Sigmoid colon (tissue), 4 donors: Measurements from ENCODE around the gene CPLX1.

Experiments used
- EP300 ChIP-seq, 4 donors: sonication (generic); formaldehyde crosslinking; IDR thresholded peaks; one replicate each; pipeline ENCODE4 v1.6.1; 2017; ENCODE audit warnings: antibody characterized with exemption in 4 of 4
- TF ChIP-seq, protein P1 (sequence below), 4 experiments: fragments of 450-650 bp in 3 of 4; fragments of 200-600 bp in 1 of 4; IDR thresholded peaks; one replicate each; pipeline ENCODE4 v1.5.1; 2016 to 2019; ENCODE audit warnings: antibody characterized with exemption in 4 of 4, mild to moderate bottlenecking in 3 of 4, moderate library complexity in 2 of 4

DNA sequence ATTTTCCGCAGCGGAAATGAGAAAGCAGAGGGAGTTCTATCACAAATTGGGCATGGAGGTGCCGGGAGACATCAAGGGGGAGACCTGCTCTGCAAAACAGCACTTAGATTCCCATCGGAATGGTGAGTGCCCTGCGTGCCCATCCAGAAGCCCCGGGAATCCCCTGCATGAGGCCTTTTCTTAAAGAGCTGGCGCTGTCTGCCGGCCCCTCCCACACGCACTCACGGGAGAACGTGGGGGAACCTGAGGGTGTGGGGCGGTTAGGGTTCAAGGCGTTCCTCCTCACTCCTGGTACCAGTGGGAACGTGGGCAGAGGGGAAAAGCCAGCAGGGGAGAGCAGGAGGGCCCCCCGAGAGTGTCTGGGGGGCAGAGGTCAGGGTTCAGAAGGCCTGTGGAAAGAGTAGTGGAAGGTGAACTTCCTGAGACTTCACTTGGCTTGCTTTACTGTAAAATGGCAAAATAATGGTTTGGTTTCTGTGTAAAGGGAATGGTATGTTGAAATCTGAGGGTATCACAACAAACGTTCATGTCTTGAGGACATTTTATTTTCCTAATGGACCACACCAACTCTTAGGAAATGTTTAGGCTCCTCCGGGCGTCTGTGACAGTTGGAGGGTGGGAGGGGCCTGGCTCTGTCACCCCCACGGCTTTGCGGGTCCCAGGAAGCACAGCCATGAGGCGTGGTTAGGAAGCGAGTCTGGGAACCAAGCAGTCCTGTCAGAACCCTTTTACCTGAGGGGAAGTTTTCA, 82.3 kb downstream of the CPLX1 start:
- TF ChIP-seq, protein P1, sequence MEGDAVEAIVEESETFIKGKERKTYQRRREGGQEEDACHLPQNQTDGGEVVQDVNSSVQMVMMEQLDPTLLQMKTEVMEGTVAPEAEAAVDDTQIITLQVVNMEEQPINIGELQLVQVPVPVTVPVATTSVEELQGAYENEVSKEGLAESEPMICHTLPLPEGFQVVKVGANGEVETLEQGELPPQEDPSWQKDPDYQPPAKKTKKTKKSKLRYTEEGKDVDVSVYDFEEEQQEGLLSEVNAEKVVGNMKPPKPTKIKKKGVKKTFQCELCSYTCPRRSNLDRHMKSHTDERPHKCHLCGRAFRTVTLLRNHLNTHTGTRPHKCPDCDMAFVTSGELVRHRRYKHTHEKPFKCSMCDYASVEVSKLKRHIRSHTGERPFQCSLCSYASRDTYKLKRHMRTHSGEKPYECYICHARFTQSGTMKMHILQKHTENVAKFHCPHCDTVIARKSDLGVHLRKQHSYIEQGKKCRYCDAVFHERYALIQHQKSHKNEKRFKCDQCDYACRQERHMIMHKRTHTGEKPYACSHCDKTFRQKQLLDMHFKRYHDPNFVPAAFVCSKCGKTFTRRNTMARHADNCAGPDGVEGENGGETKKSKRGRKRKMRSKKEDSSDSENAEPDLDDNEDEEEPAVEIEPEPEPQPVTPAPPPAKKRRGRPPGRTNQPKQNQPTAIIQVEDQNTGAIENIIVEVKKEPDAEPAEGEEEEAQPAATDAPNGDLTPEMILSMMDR (IDR thresholded peaks at IDR 0.05) = no peak
- no peak for TF ChIP-seq EP300 (IDR thresholded peaks at IDR 0.05)
